Central memory CD8-positive, alpha-beta T cell (primary cell): ENCODE results near the gene HIPK3.

Experiments
- ATAC-seq: fragments of 150-1000 bp; cut with Tn5 transposase; replicated peaks from 2 replicates; pipeline ENCODE4 v1.10.0; 2022; ENCODE audit warnings: mild to moderate bottlenecking, moderate FRiP score, moderate number of reproducible peaks; ENCODE audit not compliant: poor library complexity, severe bottlenecking; ENCODE audit errors: extremely low read depth
- DNase-seq, 2 donors: peaks; one replicate each; pipeline ENCODE4 v3.0.0; 2021; ENCODE audit warnings: low spot score in 2 of 2
- H3K27ac Mint-ChIP-seq: one replicate; pipeline ENCODE4 v1.8.0; 2022; ENCODE audit warnings: low read depth, mild to moderate bottlenecking, moderate library complexity, mixed read lengths
- H3K27me3 Mint-ChIP-seq: one replicate; pipeline ENCODE4 v1.8.0; 2022; ENCODE audit warnings: mixed read lengths
- H3K36me3 Mint-ChIP-seq: one replicate; pipeline ENCODE4 v1.8.0; 2022; ENCODE audit warnings: mild to moderate bottlenecking, moderate library complexity, mixed read lengths; ENCODE audit not compliant: insufficient read depth
- H3K4me1 Mint-ChIP-seq: one replicate; pipeline ENCODE4 v1.8.0; 2022; ENCODE audit warnings: mixed read lengths
- H3K4me3 Mint-ChIP-seq: one replicate; pipeline ENCODE4 v1.8.0; 2022; ENCODE audit warnings: mild to moderate bottlenecking, moderate library complexity, mixed read lengths
- H3K9me3 Mint-ChIP-seq: one replicate; pipeline ENCODE4 v1.8.0; 2022; ENCODE audit warnings: mixed read lengths

HIPK3 gene

GRCh38 chr11:33399421-33399820 is 142.2 kb downstream of the HIPK3 start:
- no peak overlapping the region for H3K4me3 Mint-ChIP-seq
- ATAC-seq (no peak), DNase-seq (no peak)
- peaks cover 45% of the 10 kb centered on the region for H3K27me3 Mint-ChIP-seq
- H3K36me3 Mint-ChIP-seq, result no peaks in the 10 kb centered on the region
- no peak overlapping the region for H3K27ac Mint-ChIP-seq
- H3K4me1 Mint-ChIP-seq, result no peaks in the 10 kb centered on the region
- no peaks in the 10 kb centered on the region for H3K9me3 Mint-ChIP-seq

DNA sequence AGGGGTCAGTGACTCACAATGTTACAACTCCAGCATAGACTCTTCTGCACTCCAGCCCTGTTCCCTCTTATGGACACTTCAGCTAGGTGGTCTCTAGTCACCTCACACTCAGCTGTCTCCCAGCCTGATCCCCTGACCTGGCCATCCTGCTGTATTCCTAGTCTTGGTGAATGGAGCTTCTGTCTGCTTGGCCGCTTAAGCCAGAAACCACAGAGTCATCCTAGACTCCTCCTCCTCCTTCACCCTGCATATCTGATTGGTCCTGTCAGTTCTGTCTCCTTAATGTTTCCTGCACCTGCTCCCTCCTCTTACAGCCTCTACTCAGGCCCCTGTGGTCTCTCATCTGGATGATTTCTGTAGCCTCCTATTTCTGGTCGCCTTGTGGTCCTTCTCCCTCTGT is 144.9 kb downstream of the HIPK3 start:
- H3K4me3 Mint-ChIP-seq, result no peak overlapping the region
- H3K27ac Mint-ChIP-seq, result no peak overlapping the region
- no peaks in the 10 kb centered on the region for H3K9me3 Mint-ChIP-seq
- H3K27me3 Mint-ChIP-seq, result peaks cover 25% of the 10 kb centered on the region
- no peaks in the 10 kb centered on the region for H3K4me1 Mint-ChIP-seq
- H3K36me3 Mint-ChIP-seq, result no peaks in the 10 kb centered on the region
- DNase-seq (no peak), ATAC-seq (no peak)

DNA sequence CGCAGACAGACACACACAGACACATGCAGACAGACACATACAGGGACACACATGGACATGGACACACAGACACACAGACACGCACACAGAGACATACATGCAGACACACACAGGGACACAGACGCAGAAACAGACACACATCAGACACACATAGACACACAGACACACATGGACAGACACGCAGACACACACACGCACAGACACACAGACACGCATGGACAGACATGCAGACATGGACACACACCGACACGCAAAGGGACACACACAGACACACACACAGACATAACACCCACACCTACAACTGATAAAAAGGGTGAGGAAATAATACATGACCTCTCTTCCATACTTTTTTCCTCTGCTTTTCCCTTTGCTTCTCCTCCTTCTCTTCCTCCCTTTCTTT is 146.2 kb downstream of the HIPK3 start:
- Mint-ChIP-seq H3K4me3 (no peak overlapping the region), H3K36me3 (no peaks in the 10 kb centered on the region), H3K27me3 (peaks cover 25% of the 10 kb centered on the region), H3K4me1 (no peaks in the 10 kb centered on the region), H3K27ac (no peak overlapping the region), H3K9me3 (no peaks in the 10 kb centered on the region)
- DNase-seq (no peak), ATAC-seq (no peak)

DNA sequence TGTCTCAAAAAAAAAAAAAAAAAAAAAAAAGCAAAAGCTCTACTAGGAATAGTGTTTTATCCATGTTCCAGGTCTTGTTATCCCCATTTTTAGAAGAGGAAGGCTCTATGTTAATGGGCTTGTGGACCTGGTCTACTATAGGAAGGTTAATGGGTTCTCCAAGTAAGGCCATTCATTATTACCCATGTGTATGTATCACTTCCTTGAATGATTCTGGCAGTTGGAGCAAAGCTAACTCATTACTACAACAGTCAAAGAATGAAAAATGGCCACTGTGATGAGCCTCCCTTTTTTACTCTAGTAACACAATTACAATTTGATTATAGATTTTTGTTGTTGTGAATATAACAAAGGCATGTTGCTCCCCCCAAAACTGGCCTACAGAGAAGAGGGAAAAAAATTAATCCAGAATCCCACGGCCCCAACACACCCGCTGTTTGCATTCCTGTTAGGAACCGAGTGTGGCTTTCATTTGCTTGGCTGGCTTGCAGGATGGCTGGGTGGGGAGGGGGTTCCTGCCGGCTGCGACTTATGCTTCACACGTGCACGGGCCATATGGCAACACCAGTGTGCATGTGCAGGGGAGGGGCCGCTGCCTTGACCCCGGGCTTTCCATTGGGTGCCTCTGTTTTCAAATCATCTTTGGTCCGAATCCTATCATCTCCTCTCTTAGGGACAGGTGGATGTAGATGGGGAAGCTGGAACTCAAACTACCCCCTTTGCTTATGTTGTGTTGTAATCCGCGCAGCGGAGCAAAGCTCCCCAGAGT is 148.8 kb downstream of the HIPK3 start:
- H3K27me3 Mint-ChIP-seq, result peaks cover 42% of the 10 kb centered on the region
- no peaks in the 10 kb centered on the region for H3K36me3 Mint-ChIP-seq
- no peak overlapping the region for H3K4me3 Mint-ChIP-seq
- H3K27ac Mint-ChIP-seq, result no peak overlapping the region
- H3K9me3 Mint-ChIP-seq, result no peaks in the 10 kb centered on the region
- DNase-seq (no peak), ATAC-seq (no peak)
- H3K4me1 Mint-ChIP-seq, result no peaks in the 10 kb centered on the region
